Thymus (tissue), 11 donors: Measurements from ENCODE around the gene LRP1. TPM values are rescaled to one million over a fixed set of nuclear protein-coding genes. Genes with fewer than 3 reads are reported as not detected.

Experiments
- DNase-seq, 9 donors: peaks; one replicate each; pipeline ENCODE4 v3.0.0-alpha.2; 2013; ENCODE audit warnings: low spot score in 9 of 9, low read depth in 6 of 9, missing footprints in 1 of 9
- H3K27ac ChIP-seq, 2 donors: one replicate each; pipeline ENCODE4 v1.5.1; 2013; ENCODE audit warnings: control low read depth in 1 of 2, low read depth in 1 of 2, low read length in 1 of 2, mild to moderate bottlenecking in 1 of 2, moderate library complexity in 1 of 2
- H3K27me3 ChIP-seq, 2 donors: one replicate each; pipeline ENCODE4 v1.5.1; 2013; ENCODE audit warnings: low read length in 1 of 2; ENCODE audit not compliant: control insufficient read depth in 2 of 2, insufficient read depth in 1 of 2
- H3K36me3 ChIP-seq, 2 donors: one replicate each; pipeline ENCODE4 v1.5.1; 2013; ENCODE audit warnings: low read length in 1 of 2, mild to moderate bottlenecking in 1 of 2, moderate library complexity in 1 of 2; ENCODE audit not compliant: control insufficient read depth in 2 of 2, insufficient read depth in 2 of 2
- H3K4me1 ChIP-seq, 2 donors: one replicate each; pipeline ENCODE4 v1.5.1; 2013; ENCODE audit warnings: low read length in 2 of 2; ENCODE audit not compliant: control insufficient read depth in 2 of 2, insufficient read depth in 2 of 2
- H3K4me3 ChIP-seq, 2 donors: one replicate each; pipeline ENCODE4 v1.5.1; 2013; ENCODE audit warnings: low read length in 2 of 2, control low read depth in 1 of 2, mild to moderate bottlenecking in 1 of 2
- H3K9me3 ChIP-seq, 2 donors: one replicate each; pipeline ENCODE4 v1.5.1; 2013; ENCODE audit warnings: low read length in 1 of 2, mild to moderate bottlenecking in 1 of 2; ENCODE audit not compliant: control insufficient read depth in 2 of 2, insufficient read depth in 1 of 2
- WGBS: extraction: QIAGEN DNeasy Blood & Tissue Kit; methylation state at CpG from one replicate; pipeline ENCODE4 v1.1.7; 2013; 5-methylcytosine and 5-hydroxymethylcytosine counted together
- polyA plus RNA-seq: library from polyadenylated mRNA; stranded (reverse); fragments of 200-250 nt; gene quantifications from one replicate; pipeline ENCODE4 v1.2.3, GENCODE V29; 2013
- total RNA-seq: library from RNA; stranded (reverse); fragments of 120-200 nt; gene quantifications from one replicate; pipeline ENCODE4 v1.2.4, GENCODE V29; 2013
- donor health status: healthy.

LRP1 gene
- total and polyA plus RNA-seq, 2 donors = 4.5 to 22.6 TPM

GRCh38 chr12:57130941-57131340 lies 2.7 kb downstream of the LRP1 start:
- H3K4me1 ChIP-seq = peaks cover 9 to 28% of the 10 kb centered on the region in 2 donors
- peaks cover 45 to 81% of the 10 kb centered on the region in 2 donors for H3K27me3 ChIP-seq
- no peak overlapping the region for H3K4me3 ChIP-seq
- H3K9me3 ChIP-seq = no peaks in the 10 kb centered on the region
- no peak for DNase-seq
- H3K27ac ChIP-seq = no peak overlapping the region
- no peaks in the 10 kb centered on the region for H3K36me3 ChIP-seq
- 89% methylated on average over 2 of the region's 2 CpGs for WGBS

GRCh38 chr12:57131896-57132744 lies 3.8 kb downstream of the LRP1 start:
- 88% methylated on average over 9 of the region's 9 CpGs for WGBS
- H3K27me3 ChIP-seq = peaks cover 35 to 69% of the 10 kb centered on the region in 2 donors
- DNase-seq = no peak
- H3K9me3 ChIP-seq = no peaks in the 10 kb centered on the region
- H3K4me3 ChIP-seq = no peak overlapping the region
- peaks cover 9 to 20% of the 10 kb centered on the region in 2 donors for H3K4me1 ChIP-seq
- no peak overlapping the region for H3K27ac ChIP-seq
- H3K36me3 ChIP-seq = no peaks in the 10 kb centered on the region

- Histone ChIP-seq H3K4me3 (no peak overlapping the region), H3K27me3 (peaks cover 25 to 59% of the 10 kb centered on the region in 2 donors), H3K36me3 (no peaks in the 10 kb centered on the region), H3K9me3 (no peaks in the 10 kb centered on the region), H3K27ac (no peak overlapping the region), H3K4me1 (peaks cover 4 to 10% of the 10 kb centered on the region in 2 donors)
- whole genome bisulfite sequencing = 92% methylated on average over 4 of the region's 4 CpGs
- no peak for DNase-seq
These were observed 4.8 kb downstream of the LRP1 start for GRCh38 chr12:57133013-57133569.

GRCh38 chr12:57133916-57134315 lies 5.6 kb downstream of the LRP1 start:
- H3K27ac ChIP-seq = no peak overlapping the region
- H3K4me3 ChIP-seq = no peak overlapping the region
- H3K36me3 ChIP-seq = no peaks in the 10 kb centered on the region
- H3K9me3 ChIP-seq = no peaks in the 10 kb centered on the region
- 92% methylated on average over 6 of the region's 6 CpGs for WGBS
- peaks cover 20 to 51% of the 10 kb centered on the region in 2 donors for H3K27me3 ChIP-seq
- DNase-seq = no peak
- H3K4me1 ChIP-seq = peaks cover under 1 to 5% of the 10 kb centered on the region in 2 donors

- no peaks in the 10 kb centered on the region for H3K36me3 ChIP-seq
- H3K27me3 ChIP-seq = peaks cover 10 to 41% of the 10 kb centered on the region in 2 donors
- WGBS = 96% methylated on average over 9 of the region's 9 CpGs
- H3K4me1 ChIP-seq = no peaks in the 10 kb centered on the region
- H3K9me3 ChIP-seq = no peaks in the 10 kb centered on the region
- H3K4me3 ChIP-seq = no peak overlapping the region
- DNase-seq = no peak
- H3K27ac ChIP-seq = no peak overlapping the region
These were observed 6.7 kb downstream of the LRP1 start for GRCh38 chr12:57134949-57135348.

- no peak for DNase-seq
- Histone ChIP-seq H3K9me3 (no peaks in the 10 kb centered on the region), H3K36me3 (no peaks in the 10 kb centered on the region), H3K4me1 (no peaks in the 10 kb centered on the region), H3K27me3 (peaks cover 2 to 33% of the 10 kb centered on the region in 2 donors), H3K27ac (no peak overlapping the region), H3K4me3 (no peak overlapping the region)
- 89% methylated on average over 18 of the region's 18 CpGs for WGBS
These were observed 7.4 kb downstream of the LRP1 start for GRCh38 chr12:57135527-57136326.

GRCh38 chr12:57138526-57139272 lies 10.4 kb downstream of the LRP1 start:
- DNase-seq = no peak
- no peak overlapping the region for H3K27ac ChIP-seq
- no peaks in the 10 kb centered on the region for H3K36me3 ChIP-seq
- H3K27me3 ChIP-seq = peaks cover 0 to 5% of the 10 kb centered on the region in 2 donors
- H3K4me3 ChIP-seq = no peak overlapping the region
- peaks cover 10 to 15% of the 10 kb centered on the region in 2 donors for H3K4me1 ChIP-seq
- WGBS = 94% methylated on average over 13 of the region's 13 CpGs
- H3K9me3 ChIP-seq = no peaks in the 10 kb centered on the region

GRCh38 chr12:57139796-57140649 lies 11.7 kb downstream of the LRP1 start:
- Histone ChIP-seq H3K27me3 (no peaks in the 10 kb centered on the region), H3K4me3 (no peak overlapping the region), H3K9me3 (no peaks in the 10 kb centered on the region), H3K27ac (peak overlapping the region in 1 of 2 donors; percentile 20), H3K4me1 (peaks cover 10 to 18% of the 10 kb centered on the region in 2 donors), H3K36me3 (peaks cover 0 to 2% of the 10 kb centered on the region in 2 donors)
- no peak for DNase-seq
- WGBS = 96% methylated on average over 6 of the region's 6 CpGs
